Dendritic cell treated with granulocyte-macrophage colony-stimulating factor and Interleukin-4, amounts not matched to agents 40 ng/mL and 50 ng/mL, for 4 days (primary cell): ENCODE results near the gene TRUB2.

Experiments
- H3K27ac Mint-ChIP-seq: one replicate; pipeline ENCODE4 v1.8.0; 2022; ENCODE audit warnings: mild to moderate bottlenecking, mixed read lengths
- H3K27me3 Mint-ChIP-seq: one replicate; pipeline ENCODE4 v1.8.0; 2022; ENCODE audit warnings: mild to moderate bottlenecking, mixed read lengths
- H3K36me3 Mint-ChIP-seq: one replicate; pipeline ENCODE4 v1.8.0; 2022; ENCODE audit warnings: low read depth, mixed read lengths
- H3K4me1 Mint-ChIP-seq: one replicate; pipeline ENCODE4 v1.8.0; 2022; ENCODE audit warnings: low read depth, mixed read lengths
- H3K4me3 Mint-ChIP-seq: one replicate; pipeline ENCODE4 v1.8.0; 2022; ENCODE audit warnings: mild to moderate bottlenecking, moderate library complexity, mixed read lengths
- H3K9me3 Mint-ChIP-seq: one replicate; pipeline ENCODE4 v1.8.0; 2022; ENCODE audit warnings: mixed read lengths
- intact Hi-C: fragments of 100-400 bp; cut with micrococcal nuclease; formaldehyde crosslinking; loops from one replicate; pipeline ENCODE4 v1.15.0; 2022

Gene TRUB2

GRCh38 chr9:128298535-128299482 is 23.4 kb downstream of the TRUB2 start:
- intact Hi-C loops = loop anchor here (5.0 kb wide), 1 partner anchor 113 kb away; no protein-coding TSS in a partner anchor
- no peaks in the 10 kb centered on the region for H3K9me3 Mint-ChIP-seq
- no peaks in the 10 kb centered on the region for H3K4me1 Mint-ChIP-seq

GRCh38 chr9:128297221-128297773 is 24.9 kb downstream of the TRUB2 start:
- Mint-ChIP-seq H3K27ac (no peak overlapping the region), H3K4me3 (no peak overlapping the region), H3K36me3 (no peaks in the 10 kb centered on the region), H3K27me3 (no peaks in the 10 kb centered on the region), H3K4me1 (no peaks in the 10 kb centered on the region), H3K9me3 (no peaks in the 10 kb centered on the region)
- intact Hi-C loops = loop anchor here (5.0 kb wide), 1 partner anchor 115 kb away; no protein-coding TSS in a partner anchor

More at GRCh38 chr9:128298535-128299482, 23.4 kb downstream of the TRUB2 start:
- no peaks in the 10 kb centered on the region for H3K27me3 Mint-ChIP-seq
- no peak overlapping the region for H3K4me3 Mint-ChIP-seq
- no peak overlapping the region for H3K27ac Mint-ChIP-seq
- H3K36me3 Mint-ChIP-seq = no peaks in the 10 kb centered on the region

- intact Hi-C loops = loop anchor here (5.0 kb wide), 1 partner anchor 116 kb away; no protein-coding TSS in a partner anchor
- H3K4me3 Mint-ChIP-seq = no peak overlapping the region
- H3K36me3 Mint-ChIP-seq = no peaks in the 10 kb centered on the region
- no peaks in the 10 kb centered on the region for H3K9me3 Mint-ChIP-seq
- no peak overlapping the region for H3K27ac Mint-ChIP-seq
- H3K27me3 Mint-ChIP-seq = no peaks in the 10 kb centered on the region
- no peaks in the 10 kb centered on the region for H3K4me1 Mint-ChIP-seq
Observed at GRCh38 chr9:128296340-128297220, 25.7 kb downstream of the TRUB2 start.

GRCh38 chr9:128294142-128294541 is 28.1 kb downstream of the TRUB2 start:
- intact Hi-C loops = no loop called here
- peaks cover 4% of the 10 kb centered on the region for H3K36me3 Mint-ChIP-seq
- H3K9me3 Mint-ChIP-seq = no peaks in the 10 kb centered on the region
- no peak overlapping the region for H3K27ac Mint-ChIP-seq
- no peaks in the 10 kb centered on the region for H3K4me1 Mint-ChIP-seq
- H3K27me3 Mint-ChIP-seq = no peaks in the 10 kb centered on the region
- H3K4me3 Mint-ChIP-seq = no peak overlapping the region

- intact Hi-C loops = no loop called here
Observed at GRCh38 chr9:128293091-128293490, 29.2 kb downstream of the TRUB2 start.

GRCh38 chr9:128292009-128292408 is 30.2 kb downstream of the TRUB2 start:
- H3K27me3 Mint-ChIP-seq = no peaks in the 10 kb centered on the region
- intact Hi-C loops = no loop called here
- no peaks in the 10 kb centered on the region for H3K4me1 Mint-ChIP-seq
- peaks cover 20% of the 10 kb centered on the region for H3K36me3 Mint-ChIP-seq
- no peaks in the 10 kb centered on the region for H3K9me3 Mint-ChIP-seq
- no peak overlapping the region for H3K4me3 Mint-ChIP-seq
- no peak overlapping the region for H3K27ac Mint-ChIP-seq

More at GRCh38 chr9:128293091-128293490, 29.2 kb downstream of the TRUB2 start:
- Mint-ChIP-seq H3K4me3 (no peak overlapping the region), H3K9me3 (no peaks in the 10 kb centered on the region), H3K4me1 (no peaks in the 10 kb centered on the region), H3K27me3 (no peaks in the 10 kb centered on the region), H3K27ac (no peak overlapping the region), H3K36me3 (peaks cover 15% of the 10 kb centered on the region)

- intact Hi-C loops = no loop called here
- no peaks in the 10 kb centered on the region for H3K4me1 Mint-ChIP-seq
- no peak overlapping the region for H3K4me3 Mint-ChIP-seq
Observed at GRCh38 chr9:128288273-128289004, 33.8 kb downstream of the TRUB2 start.

GRCh38 chr9:128286440-128286839 is 35.8 kb downstream of the TRUB2 start:
- no peak overlapping the region for H3K4me3 Mint-ChIP-seq
- intact Hi-C loops = no loop called here
- H3K27ac Mint-ChIP-seq = no peak overlapping the region
- H3K4me1 Mint-ChIP-seq = no peaks in the 10 kb centered on the region
- no peaks in the 10 kb centered on the region for H3K9me3 Mint-ChIP-seq
- H3K36me3 Mint-ChIP-seq = peaks cover 35% of the 10 kb centered on the region
- no peaks in the 10 kb centered on the region for H3K27me3 Mint-ChIP-seq

More at GRCh38 chr9:128288273-128289004, 33.8 kb downstream of the TRUB2 start:
- Mint-ChIP-seq H3K36me3 (peaks cover 35% of the 10 kb centered on the region), H3K27me3 (no peaks in the 10 kb centered on the region), H3K9me3 (no peaks in the 10 kb centered on the region), H3K27ac (no peak overlapping the region)

- Mint-ChIP-seq H3K4me3 (no peak overlapping the region), H3K36me3 (peaks cover 35% of the 10 kb centered on the region), H3K9me3 (no peaks in the 10 kb centered on the region), H3K27me3 (no peaks in the 10 kb centered on the region), H3K4me1 (peaks cover 2% of the 10 kb centered on the region), H3K27ac (peak overlapping the region; percentile 10)
- intact Hi-C loops = no loop called here
Observed at GRCh38 chr9:128285033-128285784, 37.0 kb downstream of the TRUB2 start.

GRCh38 chr9:128282500-128282899 is 39.7 kb downstream of the TRUB2 start:
- intact Hi-C loops = no loop called here
- Mint-ChIP-seq H3K36me3 (peaks cover 20% of the 10 kb centered on the region), H3K4me1 (peaks cover 17% of the 10 kb centered on the region), H3K27me3 (no peaks in the 10 kb centered on the region), H3K4me3 (no peak overlapping the region), H3K27ac (no peak overlapping the region), H3K9me3 (no peaks in the 10 kb centered on the region)

GRCh38 chr9:128280084-128280622 is 42.1 kb downstream of the TRUB2 start:
- Mint-ChIP-seq H3K9me3 (no peaks in the 10 kb centered on the region), H3K27ac (peak overlapping the region; percentile 10), H3K36me3 (peaks cover 20% of the 10 kb centered on the region), H3K4me1 (peaks cover 33% of the 10 kb centered on the region), H3K4me3 (no peak overlapping the region), H3K27me3 (no peaks in the 10 kb centered on the region)
- intact Hi-C loops = no loop called here
